ENCODE measurements around the gene MARK1. TPM values are rescaled to one million over a fixed set of nuclear protein-coding genes. Genes with fewer than 3 reads are reported as not detected.

The MARK1 gene
- polyA plus RNA-seq, 4 donors, result 8.4 to 11.2 (median 10.8) TPM

- no peak for DNase-seq (ENCODE audit: low read depth in 4 of 4, low spot score in 3 of 4)
Observed at GRCh38 chr1:220687809-220688208, 159.9 kb downstream of the MARK1 start.

DNA sequence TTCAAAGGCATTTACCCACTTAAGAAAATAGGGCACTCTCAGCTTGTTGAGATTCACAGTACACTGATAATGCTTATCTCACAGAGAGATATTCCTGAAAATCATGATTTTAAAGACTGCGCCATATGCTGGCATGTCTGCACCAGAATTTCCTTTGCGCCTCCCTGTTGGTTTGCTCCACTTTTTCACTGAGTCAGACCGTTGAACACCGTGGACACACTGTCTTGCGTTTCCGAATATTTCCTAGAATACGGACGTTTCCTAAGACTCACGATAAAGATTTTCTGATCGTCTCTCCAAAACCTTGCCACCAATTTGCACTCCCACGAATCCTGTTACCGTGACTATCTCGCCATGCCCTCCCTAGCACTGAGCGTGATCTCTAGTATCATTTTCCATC is 161.7 kb downstream of the MARK1 start:
- no peak for DNase-seq (ENCODE audit: low read depth in 4 of 4, low spot score in 3 of 4)

- peak; percentile 55 to 65 (median 64) for DNase-seq (ENCODE audit: low read depth in 4 of 4, low spot score in 3 of 4)
Observed at GRCh38 chr1:220690140-220691052, 162.5 kb downstream of the MARK1 start, which contains the start of gene C1orf115. Gene C1orf115 (plus strand): TSS chr1:220690363. CDS start chr1:220690403, 40 bp downstream.

DNA sequence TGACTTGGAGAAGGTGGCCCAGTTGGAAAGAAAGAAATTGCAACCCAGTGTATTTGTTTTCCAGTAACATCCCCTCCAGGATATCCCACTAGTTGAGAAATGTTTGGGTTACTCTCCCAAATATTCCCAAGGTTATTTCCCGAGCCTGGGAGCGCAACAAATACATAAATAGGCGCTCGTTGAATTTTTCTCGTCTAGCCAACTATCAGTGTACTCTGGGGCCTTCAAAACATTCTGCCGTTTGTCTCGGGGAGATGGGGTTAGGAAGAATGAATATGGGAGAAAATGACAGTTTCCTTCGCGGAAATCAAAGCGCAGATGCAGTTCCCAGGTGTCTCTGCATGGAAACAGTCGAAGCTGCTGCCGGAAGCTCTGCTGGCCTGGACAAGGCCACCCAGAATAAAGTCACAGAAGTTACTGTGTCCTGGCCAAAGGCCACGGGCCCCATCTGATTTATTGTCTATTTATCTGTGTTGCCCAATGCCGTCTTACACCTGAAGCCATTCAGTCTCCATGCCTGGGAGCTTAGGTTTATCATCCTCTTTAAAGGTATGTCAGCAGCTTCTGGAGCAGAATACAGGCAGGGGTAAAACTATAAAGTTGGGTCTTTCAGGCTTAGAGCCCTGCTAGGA is 163.2 kb downstream of the MARK1 start:
- DNase-seq (ENCODE audit: low read depth in 4 of 4, low spot score in 3 of 4), result no peak

DNA sequence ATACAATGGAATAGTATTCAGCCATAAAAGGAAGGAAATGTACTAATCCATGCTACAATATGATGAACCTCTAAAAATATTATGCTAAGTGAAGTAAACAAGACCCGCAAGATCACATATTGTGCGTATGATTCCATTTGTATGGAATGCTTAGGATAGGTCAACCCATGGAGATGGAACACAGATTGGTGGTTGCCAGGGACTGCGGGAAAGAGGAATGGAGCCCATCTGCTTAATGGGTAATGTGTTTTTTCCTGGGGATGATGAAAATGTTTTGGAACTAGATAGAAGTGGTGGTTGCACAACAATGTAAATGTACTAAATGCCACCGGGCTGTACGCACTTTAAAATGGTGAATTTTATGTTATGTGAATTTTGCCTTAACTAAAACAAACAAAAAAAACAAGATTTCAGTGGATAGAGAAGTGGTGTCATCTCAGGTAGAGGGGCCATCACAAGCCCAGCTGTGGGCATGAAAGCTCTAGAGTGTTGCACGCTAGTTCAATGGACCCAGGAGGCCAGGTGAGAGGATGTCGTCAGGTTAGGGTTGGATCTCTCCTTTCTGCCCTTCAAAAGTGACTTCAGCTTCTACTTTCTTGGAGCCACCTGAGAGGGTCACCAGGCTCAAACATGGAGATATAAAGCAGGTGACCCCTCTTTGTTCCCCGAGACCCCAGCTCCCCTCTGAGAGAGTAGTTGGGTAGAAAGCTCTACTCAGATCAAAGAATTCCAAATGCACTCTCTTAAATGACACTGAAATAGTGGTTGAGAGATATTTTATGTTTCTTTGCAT is 164.7 kb downstream of the MARK1 start:
- DNase-seq (ENCODE audit: low read depth in 4 of 4, low spot score in 3 of 4), result no peak

GRCh38 chr1:220694866-220695382 is 167.0 kb downstream of the MARK1 start:
- DNase-seq (ENCODE audit: low read depth in 4 of 4, low spot score in 3 of 4), result no peak

DNA sequence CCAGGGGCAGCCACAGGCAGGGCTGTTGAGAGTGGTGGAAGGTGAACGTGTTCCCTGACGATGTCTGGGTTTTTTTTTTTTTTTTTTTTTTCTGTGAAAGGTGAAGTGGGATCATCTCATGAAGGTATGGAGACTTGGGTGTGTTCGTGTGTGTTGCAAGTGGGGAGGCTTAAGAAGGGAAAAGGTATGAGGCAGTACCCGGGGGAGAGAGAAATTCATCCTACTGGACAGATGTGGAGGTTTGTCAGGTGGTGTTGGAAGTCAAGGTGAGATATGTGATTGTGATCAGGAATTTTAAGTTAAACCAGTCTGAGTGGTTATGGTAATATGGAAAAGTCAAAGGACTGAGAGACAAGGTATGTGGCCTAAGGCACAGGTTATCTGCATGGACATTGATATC is 167.5 kb downstream of the MARK1 start:
- DNase-seq (ENCODE audit: low read depth in 4 of 4, low spot score in 3 of 4), result no peak

GRCh38 chr1:220696226-220696862 is 168.4 kb downstream of the MARK1 start:
- DNase-seq (ENCODE audit: low read depth in 4 of 4, low spot score in 3 of 4), result no peak

DNA sequence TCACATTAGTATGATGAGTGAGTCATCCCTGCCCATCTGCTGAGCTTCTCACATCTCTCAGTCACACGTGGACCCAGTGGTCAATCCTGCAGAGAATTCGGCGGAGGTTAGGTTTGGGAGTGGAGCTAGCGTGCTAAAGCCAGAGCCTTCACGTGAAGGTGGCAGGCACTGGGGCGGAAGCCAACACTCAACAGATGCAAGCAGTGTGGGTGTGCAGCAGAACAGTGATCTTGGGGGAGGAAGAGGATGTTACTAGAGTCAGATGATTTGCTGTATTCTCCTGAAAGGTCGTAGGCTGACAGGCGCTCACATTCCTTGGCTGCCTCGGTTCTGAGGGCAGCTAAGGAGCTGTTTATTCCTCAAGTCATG is 168.9 kb downstream of the MARK1 start:
- no peak for DNase-seq (ENCODE audit: low read depth in 4 of 4, low spot score in 3 of 4)

DNA sequence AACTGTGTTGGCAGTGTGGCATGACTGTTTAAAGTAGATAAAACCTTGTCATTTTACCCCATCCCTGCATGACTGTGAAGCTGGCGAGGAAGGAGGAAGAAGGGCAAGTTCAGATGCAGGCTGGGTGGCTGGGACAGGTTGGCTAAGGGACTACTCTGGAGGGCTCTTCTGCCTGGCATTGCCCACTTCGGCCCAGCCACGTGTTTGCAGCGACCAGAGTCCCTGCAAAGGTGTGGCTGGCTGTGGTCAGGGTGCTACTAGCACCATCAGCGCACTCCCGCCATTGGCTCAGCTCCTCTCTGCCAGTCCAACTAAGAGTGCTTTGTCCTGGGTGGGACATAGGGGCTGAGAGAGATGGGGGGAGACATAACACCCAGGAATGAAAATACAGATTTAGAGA is 169.4 kb downstream of the MARK1 start:
- no peak for DNase-seq (ENCODE audit: low read depth in 4 of 4, low spot score in 3 of 4)

- no peak for DNase-seq (ENCODE audit: low read depth in 4 of 4, low spot score in 3 of 4)
Observed at GRCh38 chr1:220698607-220699016, 170.7 kb downstream of the MARK1 start.

DNA sequence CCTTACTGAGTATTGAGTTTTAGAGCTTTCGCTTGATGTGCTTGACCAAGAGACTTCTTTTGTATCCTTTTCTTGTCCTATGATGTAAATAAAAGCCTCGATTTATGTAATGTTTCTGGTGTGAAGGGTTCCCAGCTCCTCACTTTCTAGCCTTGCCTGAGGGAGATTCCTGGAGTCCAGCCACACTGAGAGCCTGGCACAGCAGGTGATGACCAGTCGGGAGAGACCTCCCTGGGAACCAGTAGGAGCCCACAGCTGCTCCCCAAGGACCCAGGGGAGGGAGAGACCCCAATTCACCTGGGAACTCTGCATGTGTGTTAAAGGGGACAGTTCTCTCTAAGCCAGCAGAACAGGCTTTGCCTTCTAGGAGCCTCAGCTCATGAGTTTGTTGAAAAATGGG is 171.1 kb downstream of the MARK1 start:
- DNase-seq (ENCODE audit: low read depth in 4 of 4, low spot score in 3 of 4), result no peak

DNA sequence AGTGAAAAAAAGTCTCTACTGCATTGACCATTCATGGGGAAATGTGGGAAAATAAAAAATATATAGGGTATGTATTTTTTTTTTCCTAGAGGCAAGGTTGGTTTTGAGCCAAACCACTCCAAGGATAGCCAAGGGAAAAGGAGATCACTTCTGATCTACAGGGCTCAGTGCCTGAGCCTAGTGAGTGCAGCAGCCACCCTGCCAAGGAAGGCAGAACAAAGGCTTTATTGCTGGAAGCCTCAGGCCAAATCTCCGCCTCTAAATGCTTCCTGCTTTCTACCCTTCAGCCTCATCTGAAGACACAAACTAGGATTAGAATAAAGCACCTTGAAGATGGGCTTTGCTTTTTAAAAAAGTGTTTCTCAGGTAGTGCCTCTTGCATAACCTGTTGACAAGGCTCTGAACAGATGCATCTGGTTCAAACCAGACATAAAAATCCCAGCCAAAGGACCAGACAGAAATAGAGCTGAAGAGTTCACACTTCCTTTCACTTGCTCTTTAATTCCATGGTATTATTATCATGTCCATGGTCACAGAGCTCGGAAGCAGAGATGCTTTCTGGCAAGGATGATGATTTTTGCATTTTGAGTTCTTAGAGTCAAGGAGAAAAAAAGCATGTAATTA is 172.7 kb downstream of the MARK1 start:
- no peak for DNase-seq (ENCODE audit: low read depth in 4 of 4, low spot score in 3 of 4)

GRCh38 chr1:220701974-220702373 is 174.0 kb downstream of the MARK1 start:
- DNase-seq (ENCODE audit: low read depth in 4 of 4, low spot score in 3 of 4), result no peak

DNA sequence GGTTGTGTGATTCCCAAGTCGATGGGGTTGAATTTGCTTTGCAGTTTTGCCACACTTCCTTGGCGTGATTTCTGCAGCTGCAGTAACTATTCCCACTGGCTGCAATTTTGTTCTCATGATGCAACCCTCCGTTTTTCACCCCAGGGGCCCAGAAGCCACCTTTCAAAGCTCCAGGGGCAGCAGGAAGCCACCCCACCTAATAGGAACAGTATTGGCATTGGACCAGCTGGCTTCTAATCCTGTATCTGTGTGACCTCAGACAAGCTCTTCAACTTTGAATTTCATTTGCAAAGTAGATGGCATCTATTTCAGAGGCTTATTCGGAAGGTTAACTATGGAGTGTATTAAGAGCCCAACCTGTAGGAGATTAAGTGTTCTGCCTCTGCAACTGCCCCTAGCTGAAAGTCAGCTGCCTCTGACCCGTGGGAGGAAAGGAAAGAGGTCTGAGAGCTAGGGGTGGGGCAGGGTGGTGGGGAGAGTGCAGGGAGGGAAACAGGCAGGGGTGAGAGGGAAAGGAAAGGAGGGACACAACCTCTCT is 174.9 kb downstream of the MARK1 start:
- DNase-seq (ENCODE audit: low read depth in 4 of 4, low spot score in 3 of 4), result no peak

- DNase-seq (ENCODE audit: low read depth in 4 of 4, low spot score in 3 of 4), result no peak
Observed at GRCh38 chr1:220703305-220703704, 175.4 kb downstream of the MARK1 start.

DNA sequence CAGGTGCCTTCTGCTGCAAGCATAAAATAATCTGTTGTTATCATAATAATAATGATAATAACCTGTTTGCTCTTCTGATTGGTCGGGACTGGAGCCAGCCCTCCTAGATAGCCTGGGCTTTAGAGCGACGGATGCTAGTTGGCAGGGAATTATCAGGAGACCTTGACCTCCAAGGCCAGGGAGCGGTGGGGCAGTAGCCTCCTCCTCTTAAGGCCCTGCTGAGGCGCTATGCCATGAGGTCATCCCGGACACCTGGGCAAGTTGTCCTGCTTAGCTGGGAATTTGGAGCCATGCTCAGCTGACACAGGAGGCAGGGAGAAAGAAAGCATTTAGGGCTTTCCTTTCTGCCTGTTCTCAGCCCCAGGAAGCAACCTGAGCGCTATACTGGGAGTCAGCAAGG is 177.8 kb downstream of the MARK1 start:
- DNase-seq (ENCODE audit: low read depth in 4 of 4, low spot score in 3 of 4), result no peak

DNA sequence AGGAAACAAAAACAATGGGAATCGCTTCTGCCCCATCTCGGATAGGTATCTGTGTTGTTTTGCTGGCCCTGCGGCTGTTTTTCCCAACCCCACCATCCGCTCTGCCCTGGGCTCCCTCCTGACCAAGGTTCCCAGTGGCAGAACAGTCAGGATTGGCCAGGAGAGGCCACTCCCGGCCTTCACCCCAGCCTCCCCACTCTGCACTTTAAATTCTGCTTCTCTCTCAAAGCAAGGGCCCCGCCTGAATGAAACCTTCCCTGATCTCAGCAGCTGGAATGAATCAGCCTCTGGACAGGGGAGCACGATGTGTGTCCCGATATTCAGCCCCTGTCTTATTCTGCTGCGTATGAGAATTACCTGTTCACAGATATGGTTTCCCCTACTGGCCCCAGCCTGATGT is 178.5 kb downstream of the MARK1 start:
- DNase-seq (ENCODE audit: low read depth in 4 of 4, low spot score in 3 of 4), result no peak

- DNase-seq (ENCODE audit: low read depth in 4 of 4, low spot score in 3 of 4), result no peak
Observed at GRCh38 chr1:220707160-220707559, 179.2 kb downstream of the MARK1 start.

GRCh38 chr1:220708244-220708643 is 180.3 kb downstream of the MARK1 start:
- DNase-seq (ENCODE audit: low read depth in 4 of 4, low spot score in 3 of 4), result no peak
